HEK293T (cell line): ENCODE measurements around the gene AVPR2.

Experiments used
- CTCF ChIA-PET: fragments of 350-600 bp; formaldehyde crosslinking; extraction: SDS; loops from one replicate; lab custom pipeline; 2021; ENCODE audit warnings: antibody characterized with exemption, inconsistent platforms; lab: Yijun Ruan, JAX
- POLR2A ChIA-PET: fragments of 350-600 bp; formaldehyde crosslinking; extraction: SDS; loops from one replicate; lab custom pipeline; 2020; ENCODE audit warnings: antibody characterized with exemption, inconsistent platforms; lab: Yijun Ruan, JAX
- DNase-seq: peaks from one replicate; pipeline ENCODE4 v3.0.0; 2012; ENCODE audit warnings: mixed read lengths; ENCODE audit errors: extremely low spot score
- ARNT ChIP-seq: fragments of 450-650 bp; IDR thresholded peaks from 2 replicates; pipeline ENCODE4 v1.6.1; 2017; ENCODE audit warnings: mild to moderate bottlenecking
- BHLHE40 ChIP-seq: fragments of 450-650 bp; IDR thresholded peaks from 2 replicates; pipeline ENCODE4 v1.6.1; 2016; ENCODE audit warnings: mild to moderate bottlenecking, moderate library complexity, borderline replicate concordance
- CTBP1 ChIP-seq: fragments of 450-650 bp; IDR thresholded peaks from 2 replicates; pipeline ENCODE4 v1.6.1; 2016; ENCODE audit warnings: borderline replicate concordance
- ELF4 ChIP-seq: fragments of 450-650 bp; IDR thresholded peaks from 2 replicates; pipeline ENCODE4 v1.6.1; 2017; ENCODE audit warnings: antibody characterized with exemption
- FOXA1 ChIP-seq: fragments of 450-650 bp; IDR thresholded peaks from 2 replicates; pipeline ENCODE4 v1.6.1; 2016; ENCODE audit warnings: mild to moderate bottlenecking
- FOXK2 ChIP-seq: fragments of 450-650 bp; IDR thresholded peaks from 2 replicates; pipeline ENCODE4 v1.6.1; 2016; ENCODE audit warnings: mild to moderate bottlenecking
- FOXM1 ChIP-seq: fragments of 450-650 bp; IDR thresholded peaks from 2 replicates; pipeline ENCODE4 v1.6.1; 2017; ENCODE audit warnings: mild to moderate bottlenecking, borderline replicate concordance
- HDGF ChIP-seq: fragments of 450-650 bp; IDR thresholded peaks from 2 replicates; pipeline ENCODE4 v1.6.1; 2017; ENCODE audit warnings: antibody characterized with exemption, borderline replicate concordance
- L3MBTL2 ChIP-seq: fragments of 450-650 bp; conservative IDR thresholded peaks from 2 replicates; pipeline ENCODE4 v1.6.1; 2016; ENCODE audit warnings: mild to moderate bottlenecking
- LEF1 ChIP-seq: fragments of 450-650 bp; IDR thresholded peaks from 2 replicates; pipeline ENCODE4 v1.6.1; 2017; ENCODE audit warnings: mild to moderate bottlenecking, borderline replicate concordance
- NFRKB ChIP-seq: fragments of 450-650 bp; IDR thresholded peaks from 2 replicates; pipeline ENCODE4 v1.6.1; 2016; ENCODE audit warnings: mild to moderate bottlenecking, moderate library complexity
- PKNOX1 ChIP-seq: fragments of 450-650 bp; IDR thresholded peaks from 2 replicates; pipeline ENCODE4 v1.6.1; 2016
- SP1 ChIP-seq: fragments of 450-650 bp; IDR thresholded peaks from 2 replicates; pipeline ENCODE4 v1.6.1; 2017
- SUZ12 ChIP-seq: fragments of 450-650 bp; IDR thresholded peaks from 2 replicates; pipeline ENCODE4 v1.6.1; 2016; ENCODE audit warnings: mild to moderate bottlenecking
- TARDBP ChIP-seq: fragments of 450-650 bp; IDR thresholded peaks from 2 replicates; pipeline ENCODE4 v1.6.1; 2016
- ZNF384 ChIP-seq: fragments of 450-650 bp; IDR thresholded peaks from 2 replicates; pipeline ENCODE4 v1.6.1; 2016

Gene AVPR2

GRCh38 chrX:153865685-153866084 lies 38.8 kb upstream of the AVPR2 start:
- POLR2A ChIA-PET, result no interaction called here
- DNase-seq, result no peak
- CTCF ChIA-PET, result no interaction called here
- TF ChIP-seq CTBP1, result no peak
- no peak for TF ChIP-seq TARDBP

GRCh38 chrX:153866302-153867019 lies 38.0 kb upstream of the AVPR2 start:
- TF ChIP-seq NFRKB (no peak), FOXM1 (no peak), SUZ12 (no peak), ELF4 (no peak), HDGF (no peak), L3MBTL2 (no peak), TARDBP (no peak), PKNOX1 (no peak), LEF1 (no peak), SP1 (no peak), BHLHE40 (no peak), ZNF384 (no peak), FOXK2 (no peak)
- CTCF ChIA-PET, result no interaction called here
- POLR2A ChIA-PET, result no interaction called here
- DNase-seq, result no peak

- ChIA-PET CTCF (no interaction called here), POLR2A (no interaction called here)
- TF ChIP-seq NFRKB (no peak), CTBP1 (no peak), HDGF (no peak), ELF4 (no peak), BHLHE40 (no peak)
- DNase-seq, result no peak
Observed at GRCh38 chrX:153867139-153867538, 37.3 kb upstream of the AVPR2 start.

GRCh38 chrX:153867671-153868070 lies 36.8 kb upstream of the AVPR2 start:
- ChIA-PET POLR2A (no interaction called here), CTCF (no interaction called here)
- no peak for TF ChIP-seq L3MBTL2
- TF ChIP-seq ELF4, result no peak
- no peak for TF ChIP-seq ZNF384
- no peak for TF ChIP-seq FOXK2
- no peak for TF ChIP-seq NFRKB
- TF ChIP-seq BHLHE40, result no peak
- no peak for DNase-seq

GRCh38 chrX:153868576-153869472 lies 35.6 kb upstream of the AVPR2 start:
- ChIA-PET CTCF (no interaction called here), POLR2A (no interaction called here)
- TF ChIP-seq PKNOX1, result no peak
- no peak for TF ChIP-seq L3MBTL2
- no peak for TF ChIP-seq TARDBP
- TF ChIP-seq LEF1, result no peak
- TF ChIP-seq NFRKB, result no peak
- no peak for TF ChIP-seq BHLHE40
- TF ChIP-seq SP1, result no peak
- no peak for TF ChIP-seq FOXM1
- no peak for TF ChIP-seq HDGF
- no peak for TF ChIP-seq SUZ12
- TF ChIP-seq FOXK2, result no peak
- no peak for TF ChIP-seq FOXA1
- TF ChIP-seq ARNT, result no peak
- no peak for TF ChIP-seq CTBP1
- TF ChIP-seq ELF4, result no peak
- no peak for TF ChIP-seq ZNF384
- DNase-seq, result no peak

- TF ChIP-seq ARNT (no peak), SP1 (no peak)
- DNase-seq, result no peak
- ChIA-PET CTCF (no interaction called here), POLR2A (no interaction called here)
Observed at GRCh38 chrX:153869473-153870287, 34.8 kb upstream of the AVPR2 start.

- POLR2A ChIA-PET, result no interaction called here
- DNase-seq, result no peak
- CTCF ChIA-PET, result no interaction called here
- TF ChIP-seq CTBP1, result no peak
- TF ChIP-seq PKNOX1, result peak; percentile 54
Observed at GRCh38 chrX:153870288-153870690, 34.2 kb upstream of the AVPR2 start.
